ENCODE data around the gene IDI2.

IDI2 gene

GRCh38 chr10:976316-976715 is 49.3 kb downstream of the IDI2 start:
- no peak overlapping the region for H3K27ac ChIP-seq (ENCODE audit: low read length)
- no peaks in the 10 kb centered on the region for H4K20me1 ChIP-seq (ENCODE audit: insufficient read depth, low read length)
- peaks cover 8% of the 10 kb centered on the region for H3K4me1 ChIP-seq (ENCODE audit: low read length)
- H3K9ac ChIP-seq (ENCODE audit: low read length), result no peak overlapping the region
- peaks cover 10% of the 10 kb centered on the region; the same call in 1 of the 2 replicates for H3K9me3 ChIP-seq (ENCODE audit: insufficient read depth, low read length)
- H3K4me3 ChIP-seq (ENCODE audit: low read length), result no peak overlapping the region
- H3K27me3 ChIP-seq (ENCODE audit: low read depth, low read length), result no peaks in the 10 kb centered on the region
- TF ChIP-seq EZH2phosphoT487 (IDR thresholded peaks at IDR 0.05; ENCODE audit: low read depth), result no peak
- no peak overlapping the region for H2AFZ ChIP-seq (ENCODE audit: low read depth, low read length)
- no peaks in the 10 kb centered on the region for H3K79me2 ChIP-seq (ENCODE audit: low read length)
- no peaks in the 10 kb centered on the region for H3K36me3 ChIP-seq (replicated peaks; ENCODE audit: low read depth, low read length)
- H3K4me2 ChIP-seq (ENCODE audit: low read length), result no peak overlapping the region

- peaks cover 10% of the 10 kb centered on the region; the same call in 1 of the 2 replicates for H3K9me3 ChIP-seq (ENCODE audit: insufficient read depth, low read length)
- H3K4me3 ChIP-seq (ENCODE audit: low read length), result no peak overlapping the region
- no peak overlapping the region for H3K27ac ChIP-seq (ENCODE audit: low read length)
- peaks cover 8% of the 10 kb centered on the region for H3K4me1 ChIP-seq (ENCODE audit: low read length)
- H3K36me3 ChIP-seq (replicated peaks; ENCODE audit: low read depth, low read length), result no peaks in the 10 kb centered on the region
- TF ChIP-seq EZH2phosphoT487 (IDR thresholded peaks at IDR 0.05; ENCODE audit: low read depth), result no peak
- no peak overlapping the region for H3K9ac ChIP-seq (ENCODE audit: low read length)
- H3K27me3 ChIP-seq (ENCODE audit: low read depth, low read length), result no peaks in the 10 kb centered on the region; the same call in 1 of the 2 replicates
- no peaks in the 10 kb centered on the region for H3K79me2 ChIP-seq (ENCODE audit: low read length)
- H3K4me2 ChIP-seq (ENCODE audit: low read length), result no peak overlapping the region
- no peaks in the 10 kb centered on the region for H4K20me1 ChIP-seq (ENCODE audit: insufficient read depth, low read length)
- H2AFZ ChIP-seq (ENCODE audit: low read depth, low read length), result no peak overlapping the region
Observed at GRCh38 chr10:974785-975074, 50.9 kb downstream of the IDI2 start.

GRCh38 chr10:974038-974784 is 51.4 kb downstream of the IDI2 start:
- H3K27me3 ChIP-seq (ENCODE audit: low read depth, low read length), result no peaks in the 10 kb centered on the region; the same call in 1 of the 2 replicates
- no peak overlapping the region for H3K27ac ChIP-seq (ENCODE audit: low read length)
- no peaks in the 10 kb centered on the region for H3K36me3 ChIP-seq (replicated peaks; ENCODE audit: low read depth, low read length)
- H3K9ac ChIP-seq (ENCODE audit: low read length), result no peak overlapping the region
- TF ChIP-seq, protein P1, sequence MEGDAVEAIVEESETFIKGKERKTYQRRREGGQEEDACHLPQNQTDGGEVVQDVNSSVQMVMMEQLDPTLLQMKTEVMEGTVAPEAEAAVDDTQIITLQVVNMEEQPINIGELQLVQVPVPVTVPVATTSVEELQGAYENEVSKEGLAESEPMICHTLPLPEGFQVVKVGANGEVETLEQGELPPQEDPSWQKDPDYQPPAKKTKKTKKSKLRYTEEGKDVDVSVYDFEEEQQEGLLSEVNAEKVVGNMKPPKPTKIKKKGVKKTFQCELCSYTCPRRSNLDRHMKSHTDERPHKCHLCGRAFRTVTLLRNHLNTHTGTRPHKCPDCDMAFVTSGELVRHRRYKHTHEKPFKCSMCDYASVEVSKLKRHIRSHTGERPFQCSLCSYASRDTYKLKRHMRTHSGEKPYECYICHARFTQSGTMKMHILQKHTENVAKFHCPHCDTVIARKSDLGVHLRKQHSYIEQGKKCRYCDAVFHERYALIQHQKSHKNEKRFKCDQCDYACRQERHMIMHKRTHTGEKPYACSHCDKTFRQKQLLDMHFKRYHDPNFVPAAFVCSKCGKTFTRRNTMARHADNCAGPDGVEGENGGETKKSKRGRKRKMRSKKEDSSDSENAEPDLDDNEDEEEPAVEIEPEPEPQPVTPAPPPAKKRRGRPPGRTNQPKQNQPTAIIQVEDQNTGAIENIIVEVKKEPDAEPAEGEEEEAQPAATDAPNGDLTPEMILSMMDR (IDR thresholded peaks at IDR 0.05; ENCODE audit: low read depth, low read length), result no peak
- no peak for TF ChIP-seq EZH2phosphoT487 (IDR thresholded peaks at IDR 0.05; ENCODE audit: low read depth)
- no peak overlapping the region for H3K4me3 ChIP-seq (ENCODE audit: low read length)
- H3K79me2 ChIP-seq (ENCODE audit: low read length), result no peaks in the 10 kb centered on the region
- H2AFZ ChIP-seq (ENCODE audit: low read depth, low read length), result no peak overlapping the region
- H3K4me2 ChIP-seq (ENCODE audit: low read length), result no peak overlapping the region
- H3K9me3 ChIP-seq (ENCODE audit: insufficient read depth, low read length), result peaks cover 8% of the 10 kb centered on the region; the same call in 1 of the 2 replicates
- no peaks in the 10 kb centered on the region for H4K20me1 ChIP-seq (ENCODE audit: insufficient read depth, low read length)
- peaks cover 8% of the 10 kb centered on the region for H3K4me1 ChIP-seq (ENCODE audit: low read length)

DNA sequence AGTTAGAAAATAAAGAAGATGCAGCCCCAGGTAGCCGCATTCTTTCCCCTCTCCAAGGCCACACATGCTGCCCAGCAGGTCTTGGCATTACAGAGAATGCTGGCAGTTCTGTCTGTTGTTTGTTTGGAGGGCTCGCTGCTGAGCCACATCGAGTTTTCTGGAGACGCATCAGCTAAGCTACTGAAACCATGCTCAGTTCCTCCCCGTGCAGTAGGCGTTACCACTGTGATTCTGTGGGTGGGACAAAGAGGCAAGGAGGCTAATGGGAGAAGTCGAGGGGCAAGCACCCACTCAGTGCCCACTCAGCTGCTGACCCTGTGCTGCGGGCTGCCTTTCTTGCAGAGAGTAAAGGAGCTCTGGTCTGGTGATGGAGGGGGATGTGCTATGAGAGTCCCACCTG is 52.9 kb downstream of the IDI2 start:
- no peak overlapping the region for H3K27ac ChIP-seq (ENCODE audit: low read length)
- H4K20me1 ChIP-seq (ENCODE audit: insufficient read depth, low read length), result no peaks in the 10 kb centered on the region
- no peaks in the 10 kb centered on the region for H3K9me3 ChIP-seq (ENCODE audit: insufficient read depth, low read length)
- peak overlapping the region; percentile 7; the same call in 1 of the 2 replicates for H3K9ac ChIP-seq (ENCODE audit: low read length)
- H3K4me3 ChIP-seq (ENCODE audit: low read length), result peak overlapping the region; percentile 67; the same call in 1 of the 2 replicates
- H3K4me1 ChIP-seq (ENCODE audit: low read length), result peaks cover 8% of the 10 kb centered on the region
- peak overlapping the region; percentile 84 for H3K4me2 ChIP-seq (ENCODE audit: low read length)
- H3K36me3 ChIP-seq (replicated peaks; ENCODE audit: low read depth, low read length), result no peaks in the 10 kb centered on the region
- TF ChIP-seq, protein P1 (IDR thresholded peaks at IDR 0.05; ENCODE audit: low read depth, low read length), result no peak
- TF ChIP-seq EZH2phosphoT487 (IDR thresholded peaks at IDR 0.05; ENCODE audit: low read depth), result no peak
- H3K79me2 ChIP-seq (ENCODE audit: low read length), result no peaks in the 10 kb centered on the region
- H2AFZ ChIP-seq (ENCODE audit: low read depth, low read length), result peak overlapping the region; percentile 92
- no peaks in the 10 kb centered on the region; the same call in 1 of the 2 replicates for H3K27me3 ChIP-seq (ENCODE audit: low read depth, low read length)

- Histone ChIP-seq H3K9me3 (ENCODE audit: insufficient read depth, low read length) (no peaks in the 10 kb centered on the region), H3K4me1 (ENCODE audit: low read length) (peaks cover 8% of the 10 kb centered on the region), H4K20me1 (ENCODE audit: insufficient read depth, low read length) (no peaks in the 10 kb centered on the region), H3K27ac (ENCODE audit: low read length) (no peak overlapping the region), H3K4me3 (ENCODE audit: low read length) (no peak overlapping the region), H3K27me3 (ENCODE audit: low read depth, low read length) (no peaks in the 10 kb centered on the region; the same call in 1 of the 2 replicates), H3K79me2 (ENCODE audit: low read length) (no peaks in the 10 kb centered on the region), H3K36me3 (replicated peaks; ENCODE audit: low read depth, low read length) (no peaks in the 10 kb centered on the region), H2AFZ (ENCODE audit: low read depth, low read length) (no peak overlapping the region), H3K4me2 (ENCODE audit: low read length) (no peak overlapping the region), H3K9ac (ENCODE audit: low read length) (no peak overlapping the region)
- TF ChIP-seq EZH2phosphoT487 (IDR thresholded peaks at IDR 0.05; ENCODE audit: low read depth), result no peak
- TF ChIP-seq, protein P1 (IDR thresholded peaks at IDR 0.05; ENCODE audit: low read depth, low read length), result no peak
Observed at GRCh38 chr10:971613-972012, 54.0 kb downstream of the IDI2 start.
